ENCODE results near the gene UQCRC1. TPM values are rescaled to one million over a fixed set of nuclear protein-coding genes. Genes with fewer than 3 reads are reported as not detected.

UQCRC1 gene
- total and polyA plus RNA-seq, 2 experiments from 2014 or later, result 308 to 405 TPM

- Histone ChIP-seq H3K79me2 (no peaks in the 10 kb centered on the region), H3K4me1 (ENCODE audit: insufficient read depth) (peaks cover 4% of the 10 kb centered on the region), H3K27ac (no peak overlapping the region), H3K36me3 (replicated peaks; ENCODE audit: insufficient read depth, low read depth) (no peaks in the 10 kb centered on the region), H3K4me3 (no peak overlapping the region), H3K27me3 (no peaks in the 10 kb centered on the region), H4K20me1 (ENCODE audit: insufficient read depth, poor library complexity, severe bottlenecking) (no peaks in the 10 kb centered on the region), H3K4me2 (no peak overlapping the region), H2AFZ (no peak overlapping the region), H3K9me3 (ENCODE audit: low read depth) (no peaks in the 10 kb centered on the region), H3K9me2 (replicated peaks; ENCODE audit: insufficient read depth) (no peaks in the 10 kb centered on the region)
- DNase-seq (ENCODE audit: low spot score), result no peak
- TF ChIP-seq EZH2phosphoT487 (IDR thresholded peaks at IDR 0.05; ENCODE audit: low read depth, severe bottlenecking, unreplicated experiment) (no peak), EZH2 (IDR thresholded peaks at IDR 0.05; ENCODE audit: borderline replicate concordance) (no peak), CTCF (IDR thresholded peaks at IDR 0.05; ENCODE audit: poor library complexity) (no peak)
- 80% methylated on average over 7 of the region's 7 CpGs for WGBS (ENCODE audit: low lambda C conversion rate, missing lambda C conversion rate)
These were observed 43.6 kb downstream of the UQCRC1 start for GRCh38 chr3:48565591-48566400.

- no peaks in the 10 kb centered on the region for H3K27me3 ChIP-seq
- no peaks in the 10 kb centered on the region for H3K9me2 ChIP-seq (replicated peaks; ENCODE audit: insufficient read depth)
- no peak overlapping the region for H2AFZ ChIP-seq
- peaks cover 10% of the 10 kb centered on the region for H3K4me1 ChIP-seq (ENCODE audit: insufficient read depth)
- H3K79me2 ChIP-seq, result no peaks in the 10 kb centered on the region
- H3K9me3 ChIP-seq (ENCODE audit: low read depth), result no peaks in the 10 kb centered on the region
- no peak for DNase-seq (ENCODE audit: low spot score)
- TF ChIP-seq EZH2phosphoT487 (IDR thresholded peaks at IDR 0.05; ENCODE audit: low read depth, severe bottlenecking, unreplicated experiment), result no peak
- TF ChIP-seq CTCF (IDR thresholded peaks at IDR 0.05; ENCODE audit: poor library complexity), result no peak
- TF ChIP-seq EZH2 (IDR thresholded peaks at IDR 0.05; ENCODE audit: borderline replicate concordance), result no peak
- WGBS (ENCODE audit: low lambda C conversion rate, missing lambda C conversion rate), result 93% methylated on average over 11 of the region's 11 CpGs
- H3K4me3 ChIP-seq, result no peak overlapping the region
- H3K36me3 ChIP-seq (replicated peaks; ENCODE audit: insufficient read depth, low read depth), result no peaks in the 10 kb centered on the region
- no peak overlapping the region for H3K27ac ChIP-seq
- H3K4me2 ChIP-seq, result no peak overlapping the region
- no peaks in the 10 kb centered on the region for H4K20me1 ChIP-seq (ENCODE audit: insufficient read depth, poor library complexity, severe bottlenecking)
These were observed 44.3 kb downstream of the UQCRC1 start for GRCh38 chr3:48565186-48565585.

DNA sequence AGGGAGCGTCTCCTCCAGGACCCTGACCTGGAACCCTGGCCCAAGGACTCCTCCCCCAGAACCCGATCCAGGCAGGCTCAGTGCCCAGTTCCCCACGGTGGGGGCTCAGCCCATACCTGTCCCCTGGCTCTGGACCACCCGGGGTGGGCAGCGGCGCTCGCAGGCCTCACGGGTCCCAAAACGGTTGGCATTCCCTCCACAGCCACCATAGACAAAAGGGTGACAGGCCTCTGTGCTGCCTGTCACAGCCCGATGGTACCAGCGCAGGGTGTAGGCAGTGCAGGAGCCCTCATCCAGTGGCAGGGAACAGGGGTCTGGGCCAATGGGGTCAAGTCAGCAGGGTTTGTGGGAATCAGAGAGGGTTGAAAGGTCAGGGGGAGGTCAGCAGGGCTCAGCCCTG lies 44.8 kb downstream of the UQCRC1 start:
- WGBS (ENCODE audit: low lambda C conversion rate, missing lambda C conversion rate), result 95% methylated on average over 11 of the region's 11 CpGs
- Histone ChIP-seq H3K4me2 (no peak overlapping the region), H3K9me2 (replicated peaks; ENCODE audit: insufficient read depth) (no peaks in the 10 kb centered on the region), H3K27me3 (no peaks in the 10 kb centered on the region), H2AFZ (no peak overlapping the region), H3K4me3 (no peak overlapping the region), H3K4me1 (ENCODE audit: insufficient read depth) (peaks cover 10% of the 10 kb centered on the region), H3K9me3 (ENCODE audit: low read depth) (no peaks in the 10 kb centered on the region), H3K27ac (no peak overlapping the region), H3K36me3 (replicated peaks; ENCODE audit: insufficient read depth, low read depth) (no peaks in the 10 kb centered on the region), H4K20me1 (ENCODE audit: insufficient read depth, poor library complexity, severe bottlenecking) (no peaks in the 10 kb centered on the region), H3K79me2 (no peaks in the 10 kb centered on the region)
- TF ChIP-seq EZH2 (IDR thresholded peaks at IDR 0.05; ENCODE audit: borderline replicate concordance), result no peak
- TF ChIP-seq CTCF (IDR thresholded peaks at IDR 0.05; ENCODE audit: poor library complexity), result no peak
- no peak for TF ChIP-seq EZH2phosphoT487 (IDR thresholded peaks at IDR 0.05; ENCODE audit: low read depth, severe bottlenecking, unreplicated experiment)
- DNase-seq (ENCODE audit: low spot score), result no peak
